IPS-11a (cell line): ENCODE data around the gene CD300E.

ENCODE experiments used
- H3K4me3 ChIP-seq: one replicate; pipeline ENCODE4 v1.5.1; 2013; ENCODE audit warnings: low read depth, low read length, control low read depth

CD300E gene

GRCh38 chr17:74569020-74570003 is 54.2 kb downstream of the CD300E start:
- no peak overlapping the region for H3K4me3 ChIP-seq

- no peak overlapping the region for H3K4me3 ChIP-seq
These were observed 55.2 kb downstream of the CD300E start for GRCh38 chr17:74568106-74568873.

- no peak within 1 kb of the TSS for H3K4me3 ChIP-seq
These were observed 56.1 kb downstream of the CD300E start, which contains the start of gene CD300H for GRCh38 chr17:74567397-74567796. CD300H (minus strand) TSS chr17:74567509.

GRCh38 chr17:74566132-74566753 is 57.3 kb downstream of the CD300E start:
- H3K4me3 ChIP-seq, result no peak overlapping the region

GRCh38 chr17:74565126-74565525 is 58.4 kb downstream of the CD300E start:
- H3K4me3 ChIP-seq, result no peak overlapping the region

GRCh38 chr17:74563358-74563757 is 60.2 kb downstream of the CD300E start:
- H3K4me3 ChIP-seq, result no peak overlapping the region

GRCh38 chr17:74561586-74561985 is 62.0 kb downstream of the CD300E start:
- H3K4me3 ChIP-seq, result no peak overlapping the region
